Fibroblast of peridontal ligament (primary cell): Measurements from ENCODE around the gene RNF169.

Source experiments
- DNase-seq: peaks from one replicate; pipeline ENCODE4 v3.0.0-alpha.2; 2010; ENCODE audit errors: extremely low read depth

Gene RNF169

DNA sequence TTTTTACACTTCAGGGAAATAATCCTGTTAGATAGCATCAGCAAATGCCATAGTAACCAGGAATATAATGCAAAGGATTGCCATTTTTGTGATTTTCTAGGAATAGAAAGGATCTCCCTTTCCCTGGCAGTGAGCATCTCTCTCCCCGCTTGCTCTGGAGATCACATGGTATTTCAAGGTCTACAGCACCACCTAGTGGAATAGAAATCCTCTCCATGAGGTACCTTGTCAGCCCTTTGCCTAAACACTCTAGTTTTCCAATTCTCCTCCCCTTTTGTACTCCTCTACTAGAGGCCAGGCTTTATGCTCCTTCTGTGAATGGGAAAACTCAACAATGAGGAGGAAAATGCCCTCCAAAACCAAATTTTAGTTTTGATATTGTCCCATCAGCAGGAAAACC lies 121.8 kb downstream of the RNF169 start:
- peak; percentile 64 for DNase-seq

DNA sequence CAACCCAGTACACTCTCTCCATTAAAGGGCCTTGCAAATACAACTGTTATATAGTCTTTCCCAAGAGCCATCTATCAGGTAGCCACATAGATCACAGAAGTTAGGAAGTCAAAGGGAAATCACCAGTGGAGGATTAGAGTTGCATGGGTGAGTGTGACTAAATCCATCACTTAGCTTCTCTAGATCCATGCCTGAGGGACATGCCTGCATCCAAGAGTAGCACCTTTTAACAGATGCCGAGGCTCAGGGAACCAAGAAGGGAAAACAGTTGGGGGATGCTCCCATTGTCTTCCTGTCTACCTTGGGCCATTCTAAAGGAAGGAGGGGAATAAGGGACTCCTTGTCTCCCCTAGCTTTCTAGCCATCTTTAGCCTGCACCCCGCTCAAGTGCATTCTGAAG lies 122.4 kb downstream of the RNF169 start:
- peak; percentile 10 for DNase-seq

DNA sequence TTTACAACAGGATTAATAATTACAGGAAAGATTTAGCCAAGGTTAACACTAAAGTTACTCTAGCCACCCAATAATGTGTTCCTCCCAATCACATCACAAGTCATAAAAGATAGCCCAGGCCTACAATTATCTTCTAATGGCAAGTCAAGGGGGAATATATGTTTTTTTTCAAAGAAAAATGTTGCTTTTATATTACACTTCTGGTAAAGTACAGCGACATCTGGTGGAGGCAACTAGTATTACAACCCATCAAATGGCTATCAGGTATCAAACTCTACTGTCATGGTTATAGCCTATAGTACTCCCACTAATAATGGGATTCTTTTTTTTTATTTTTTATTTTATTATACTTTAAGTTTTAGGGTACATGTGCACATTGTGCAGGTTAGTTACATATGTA lies 128.5 kb downstream of the RNF169 start:
- DNase-seq: peak; percentile 9
